Stimulated activated CD4-positive, alpha-beta T cell treated with anti-CD3 and anti-CD28 coated beads, Interleukin-4, amount 100 ng/mL, for 24 hours (primary cell): ENCODE measurements around the gene ANO6.

ENCODE experiments used
- DNase-seq: peaks from one replicate; pipeline ENCODE4 v3.0.0-alpha.2; 2020

Gene ANO6

GRCh38 chr12:45416126-45416525 is 200.2 kb downstream of the ANO6 start:
- DNase-seq: no peak

- no peak for DNase-seq
These were observed 202.6 kb downstream of the ANO6 start for GRCh38 chr12:45418520-45418919.

GRCh38 chr12:45419317-45419814 is 203.5 kb downstream of the ANO6 start:
- DNase-seq: no peak

- no peak for DNase-seq
These were observed 205.8 kb downstream of the ANO6 start for GRCh38 chr12:45421736-45422135.

GRCh38 chr12:45423931-45424330 is 208.0 kb downstream of the ANO6 start:
- DNase-seq: no peak

- no peak for DNase-seq
These were observed 209.5 kb downstream of the ANO6 start for GRCh38 chr12:45425426-45425825.

- no peak for DNase-seq
These were observed 210.4 kb downstream of the ANO6 start for GRCh38 chr12:45426294-45426693.

GRCh38 chr12:45427042-45427441 is 211.1 kb downstream of the ANO6 start:
- no peak for DNase-seq

GRCh38 chr12:45429831-45430230 is 213.9 kb downstream of the ANO6 start:
- DNase-seq: no peak

GRCh38 chr12:45431126-45431525 is 215.2 kb downstream of the ANO6 start:
- no peak for DNase-seq

- no peak for DNase-seq
These were observed 216.8 kb downstream of the ANO6 start for GRCh38 chr12:45432710-45433109.

- no peak for DNase-seq
These were observed 217.6 kb downstream of the ANO6 start for GRCh38 chr12:45433441-45433868.

- no peak for DNase-seq
These were observed 218.2 kb downstream of the ANO6 start for GRCh38 chr12:45434094-45434493.

- no peak for DNase-seq
These were observed 220.2 kb downstream of the ANO6 start for GRCh38 chr12:45435945-45436710.

GRCh38 chr12:45439039-45439438 is 223.1 kb downstream of the ANO6 start:
- no peak for DNase-seq

GRCh38 chr12:45446013-45446412 is 230.1 kb downstream of the ANO6 start:
- no peak for DNase-seq

- no peak for DNase-seq
These were observed 242.3 kb downstream of the ANO6 start for GRCh38 chr12:45458238-45458637.

- DNase-seq: no peak
These were observed 243.2 kb downstream of the ANO6 start for GRCh38 chr12:45458854-45459807.

- DNase-seq: no peak
These were observed 246.6 kb downstream of the ANO6 start for GRCh38 chr12:45462506-45462905.

GRCh38 chr12:45464699-45465098 is 248.8 kb downstream of the ANO6 start:
- DNase-seq: no peak

GRCh38 chr12:45468751-45469615 is 253.1 kb downstream of the ANO6 start:
- no peak for DNase-seq

GRCh38 chr12:45469902-45470301 is 254.0 kb downstream of the ANO6 start:
- DNase-seq: no peak

GRCh38 chr12:45473636-45474035 is 257.7 kb downstream of the ANO6 start:
- no peak for DNase-seq
